ENCODE data around the gene PCCA. TPM values are rescaled to one million over a fixed set of nuclear protein-coding genes. Genes with fewer than 3 reads are reported as not detected.
"Not testable (repeated sequence)": the region's sequence is repeated elsewhere in the genome, so short reads cannot be mapped to it uniquely, and the experiment has no call there.

PCCA gene
- total RNA-seq, 4 donors from 2014 or later = 46.9 to 66.0 (median 49.4) TPM

GRCh38 chr13:100305398-100305797 is 216.5 kb downstream of the PCCA start:
- H3K27me3 ChIP-seq = no peaks in the 10 kb centered on the region
- no peaks in the 10 kb centered on the region for H3K9me3 ChIP-seq
- no peak for TF ChIP-seq POLR2A (IDR thresholded peaks at IDR 0.05)
- TF ChIP-seq, protein P1, sequence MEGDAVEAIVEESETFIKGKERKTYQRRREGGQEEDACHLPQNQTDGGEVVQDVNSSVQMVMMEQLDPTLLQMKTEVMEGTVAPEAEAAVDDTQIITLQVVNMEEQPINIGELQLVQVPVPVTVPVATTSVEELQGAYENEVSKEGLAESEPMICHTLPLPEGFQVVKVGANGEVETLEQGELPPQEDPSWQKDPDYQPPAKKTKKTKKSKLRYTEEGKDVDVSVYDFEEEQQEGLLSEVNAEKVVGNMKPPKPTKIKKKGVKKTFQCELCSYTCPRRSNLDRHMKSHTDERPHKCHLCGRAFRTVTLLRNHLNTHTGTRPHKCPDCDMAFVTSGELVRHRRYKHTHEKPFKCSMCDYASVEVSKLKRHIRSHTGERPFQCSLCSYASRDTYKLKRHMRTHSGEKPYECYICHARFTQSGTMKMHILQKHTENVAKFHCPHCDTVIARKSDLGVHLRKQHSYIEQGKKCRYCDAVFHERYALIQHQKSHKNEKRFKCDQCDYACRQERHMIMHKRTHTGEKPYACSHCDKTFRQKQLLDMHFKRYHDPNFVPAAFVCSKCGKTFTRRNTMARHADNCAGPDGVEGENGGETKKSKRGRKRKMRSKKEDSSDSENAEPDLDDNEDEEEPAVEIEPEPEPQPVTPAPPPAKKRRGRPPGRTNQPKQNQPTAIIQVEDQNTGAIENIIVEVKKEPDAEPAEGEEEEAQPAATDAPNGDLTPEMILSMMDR (IDR thresholded peaks at IDR 0.05) = no peak
- no peaks in the 10 kb centered on the region for H3K4me1 ChIP-seq
- no peak overlapping the region for H3K27ac ChIP-seq
- H3K36me3 ChIP-seq = peaks cover 0 to 4% (median 0%) of the 10 kb centered on the region in 3 donors
- DNase-seq = no peak
- no peak overlapping the region for H3K4me3 ChIP-seq

DNA sequence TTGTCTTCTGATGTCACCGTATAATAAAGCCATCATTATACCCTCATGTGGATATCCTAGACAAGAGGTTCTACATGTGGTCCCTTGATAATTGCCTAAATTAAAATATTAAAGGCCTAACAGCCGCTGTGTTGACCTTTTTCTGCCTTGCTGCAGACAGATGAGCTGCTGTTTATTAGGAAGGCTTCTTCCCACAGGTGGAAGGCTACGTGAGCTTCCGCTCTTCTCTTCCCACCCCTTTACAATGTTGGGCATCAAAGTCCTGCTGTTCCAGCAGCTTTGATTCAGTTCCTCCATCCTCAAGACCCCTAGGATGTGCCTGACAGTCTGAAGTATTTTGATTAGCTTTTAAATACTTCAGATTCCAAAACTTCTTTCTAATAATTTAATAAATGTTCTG is 217.1 kb downstream of the PCCA start:
- no peaks in the 10 kb centered on the region for H3K27me3 ChIP-seq
- H3K4me3 ChIP-seq = no peak overlapping the region
- H3K4me1 ChIP-seq = no peaks in the 10 kb centered on the region
- H3K27ac ChIP-seq = no peak overlapping the region
- no peaks in the 10 kb centered on the region for H3K9me3 ChIP-seq
- DNase-seq = no peak
- H3K36me3 ChIP-seq = peaks cover 0 to 4% (median 0%) of the 10 kb centered on the region in 3 donors
- TF ChIP-seq, protein P1 (IDR thresholded peaks at IDR 0.05) = no peak
- no peak for TF ChIP-seq POLR2A (IDR thresholded peaks at IDR 0.05)

- DNase-seq = no peak
- Histone ChIP-seq H3K4me3 (no peak overlapping the region), H3K27me3 (no peaks in the 10 kb centered on the region), H3K4me1 (no peaks in the 10 kb centered on the region), H3K9me3 (no peaks in the 10 kb centered on the region), H3K36me3 (peaks cover 0 to 4% (median 0%) of the 10 kb centered on the region in 3 donors), H3K27ac (no peak overlapping the region)
- TF ChIP-seq, protein P1 (IDR thresholded peaks at IDR 0.05) = no peak
- TF ChIP-seq POLR2A (IDR thresholded peaks at IDR 0.05) = no peak
Measured at GRCh38 chr13:100306434-100306999, 217.6 kb downstream of the PCCA start.

GRCh38 chr13:100314132-100314910 is 225.4 kb downstream of the PCCA start:
- no peak for DNase-seq
- Histone ChIP-seq H3K36me3 (no peaks in the 10 kb centered on the region), H3K9me3 (no peaks in the 10 kb centered on the region), H3K27me3 (no peaks in the 10 kb centered on the region), H3K4me1 (no peaks in the 10 kb centered on the region), H3K27ac (no peak overlapping the region), H3K4me3 (no peak overlapping the region)
- no peak for TF ChIP-seq POLR2A (IDR thresholded peaks at IDR 0.05)
- TF ChIP-seq, protein P1 (IDR thresholded peaks at IDR 0.05) = no peak

GRCh38 chr13:100315522-100315921 is 226.6 kb downstream of the PCCA start:
- H3K4me1 ChIP-seq = no peaks in the 10 kb centered on the region
- no peak for DNase-seq
- H3K36me3 ChIP-seq = no peaks in the 10 kb centered on the region
- no peak overlapping the region for H3K4me3 ChIP-seq
- no peak for TF ChIP-seq POLR2A (IDR thresholded peaks at IDR 0.05)
- TF ChIP-seq, protein P1 (IDR thresholded peaks at IDR 0.05) = no peak
- no peaks in the 10 kb centered on the region for H3K27me3 ChIP-seq
- H3K9me3 ChIP-seq = no peaks in the 10 kb centered on the region
- no peak overlapping the region for H3K27ac ChIP-seq

- not testable (repeated sequence) for H3K4me1 ChIP-seq, DNase-seq, H3K9me3 ChIP-seq, H3K27ac ChIP-seq, H3K4me3 ChIP-seq, H3K36me3 ChIP-seq, H3K27me3 ChIP-seq
Measured at GRCh38 chr13:100318473-100318872, 229.6 kb downstream of the PCCA start.

Data from Peyer's patch (tissue), 4 donors.